SK-N-SH (cell line): Measurements from ENCODE around the gene IL10RB.

Experiments used
- CTCF ChIP-seq: fragments of 200-600 bp; sonication (generic); IDR thresholded peaks from 2 replicates; pipeline ENCODE4 v1.6.1; 2017; ENCODE audit warnings: antibody characterized with exemption, mild to moderate bottlenecking, moderate library complexity
- FOXM1 ChIP-seq: IDR thresholded peaks from 2 replicates; pipeline ENCODE4 v1.4.0; 2012; ENCODE audit warnings: low read depth, mild to moderate bottlenecking
- IRF3 ChIP-seq: fragments of 150-350 bp; IDR thresholded peaks from 2 replicates; pipeline ENCODE4 v1.6.1; 2016; ENCODE audit warnings: mild to moderate bottlenecking, low read depth, low read length
- JUND ChIP-seq: IDR thresholded peaks from 2 replicates; pipeline ENCODE4 v1.4.0; 2012
- NFIC ChIP-seq: IDR thresholded peaks from 2 replicates; pipeline ENCODE4 v1.4.0; 2012; ENCODE audit warnings: borderline replicate concordance
- POLR2AphosphoS5 ChIP-seq: IDR thresholded peaks from 2 replicates; pipeline ENCODE4 v1.6.1; 2012; ENCODE audit warnings: low read depth, low read length
- RCOR1 ChIP-seq: fragments of 150-350 bp; IDR thresholded peaks from 2 replicates; pipeline ENCODE4 v1.6.1; 2017; ENCODE audit warnings: antibody characterized with exemption, low read length
- TAF1 ChIP-seq: IDR thresholded peaks from 2 replicates; pipeline ENCODE4 v1.6.1; 2012; ENCODE audit warnings: low read depth, mild to moderate bottlenecking, low read length, moderate library complexity, borderline replicate concordance
- TEAD4 ChIP-seq: IDR thresholded peaks from 2 replicates; pipeline ENCODE4 v1.4.0; 2012; ENCODE audit warnings: mild to moderate bottlenecking, borderline replicate concordance; ENCODE audit not compliant: insufficient read depth
- YY1 ChIP-seq: IDR thresholded peaks from 2 replicates; pipeline ENCODE4 v1.4.0; 2012; ENCODE audit warnings: low read depth, mild to moderate bottlenecking
- TF ChIP-seq, protein P1 (sequence below): IDR thresholded peaks from 2 replicates; pipeline ENCODE4 v1.6.1; 2012; ENCODE audit warnings: mild to moderate bottlenecking, low read depth, low read length, moderate library complexity
- TF ChIP-seq, protein P2 (sequence below): IDR thresholded peaks from 2 replicates; pipeline ENCODE4 v1.4.0; 2012; ENCODE audit warnings: low read depth, borderline replicate concordance

DNA sequence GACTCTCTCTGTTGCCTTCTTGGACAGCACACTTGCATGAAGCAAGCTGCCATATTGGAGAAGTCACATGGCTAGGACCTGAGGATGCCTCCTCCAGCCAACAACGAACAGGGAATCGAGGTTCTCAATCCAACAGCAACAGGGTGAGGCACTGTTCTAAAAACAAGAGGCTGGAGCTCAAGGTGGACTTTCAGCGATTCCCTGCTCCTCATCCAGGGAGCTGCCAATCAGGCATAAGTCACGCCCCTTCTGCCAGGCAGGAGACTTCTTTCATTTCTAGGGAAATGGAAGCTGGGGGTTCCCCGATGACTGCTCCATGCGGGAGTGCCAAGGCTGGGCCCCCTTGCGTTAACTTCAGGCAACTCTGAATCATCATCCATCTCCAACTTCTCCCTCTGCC lies 35.9 kb downstream of the IL10RB start:
- TF ChIP-seq IRF3 (no peak), POLR2AphosphoS5 (no peak), JUND (no peak), TAF1 (no peak), FOXM1 (no peak), YY1 (no peak), CTCF (no peak), TEAD4 (no peak), NFIC (no peak), RCOR1 (no peak)
- TF ChIP-seq, protein P1, sequence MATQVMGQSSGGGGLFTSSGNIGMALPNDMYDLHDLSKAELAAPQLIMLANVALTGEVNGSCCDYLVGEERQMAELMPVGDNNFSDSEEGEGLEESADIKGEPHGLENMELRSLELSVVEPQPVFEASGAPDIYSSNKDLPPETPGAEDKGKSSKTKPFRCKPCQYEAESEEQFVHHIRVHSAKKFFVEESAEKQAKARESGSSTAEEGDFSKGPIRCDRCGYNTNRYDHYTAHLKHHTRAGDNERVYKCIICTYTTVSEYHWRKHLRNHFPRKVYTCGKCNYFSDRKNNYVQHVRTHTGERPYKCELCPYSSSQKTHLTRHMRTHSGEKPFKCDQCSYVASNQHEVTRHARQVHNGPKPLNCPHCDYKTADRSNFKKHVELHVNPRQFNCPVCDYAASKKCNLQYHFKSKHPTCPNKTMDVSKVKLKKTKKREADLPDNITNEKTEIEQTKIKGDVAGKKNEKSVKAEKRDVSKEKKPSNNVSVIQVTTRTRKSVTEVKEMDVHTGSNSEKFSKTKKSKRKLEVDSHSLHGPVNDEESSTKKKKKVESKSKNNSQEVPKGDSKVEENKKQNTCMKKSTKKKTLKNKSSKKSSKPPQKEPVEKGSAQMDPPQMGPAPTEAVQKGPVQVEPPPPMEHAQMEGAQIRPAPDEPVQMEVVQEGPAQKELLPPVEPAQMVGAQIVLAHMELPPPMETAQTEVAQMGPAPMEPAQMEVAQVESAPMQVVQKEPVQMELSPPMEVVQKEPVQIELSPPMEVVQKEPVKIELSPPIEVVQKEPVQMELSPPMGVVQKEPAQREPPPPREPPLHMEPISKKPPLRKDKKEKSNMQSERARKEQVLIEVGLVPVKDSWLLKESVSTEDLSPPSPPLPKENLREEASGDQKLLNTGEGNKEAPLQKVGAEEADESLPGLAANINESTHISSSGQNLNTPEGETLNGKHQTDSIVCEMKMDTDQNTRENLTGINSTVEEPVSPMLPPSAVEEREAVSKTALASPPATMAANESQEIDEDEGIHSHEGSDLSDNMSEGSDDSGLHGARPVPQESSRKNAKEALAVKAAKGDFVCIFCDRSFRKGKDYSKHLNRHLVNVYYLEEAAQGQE: no peak
- TF ChIP-seq, protein P2, sequence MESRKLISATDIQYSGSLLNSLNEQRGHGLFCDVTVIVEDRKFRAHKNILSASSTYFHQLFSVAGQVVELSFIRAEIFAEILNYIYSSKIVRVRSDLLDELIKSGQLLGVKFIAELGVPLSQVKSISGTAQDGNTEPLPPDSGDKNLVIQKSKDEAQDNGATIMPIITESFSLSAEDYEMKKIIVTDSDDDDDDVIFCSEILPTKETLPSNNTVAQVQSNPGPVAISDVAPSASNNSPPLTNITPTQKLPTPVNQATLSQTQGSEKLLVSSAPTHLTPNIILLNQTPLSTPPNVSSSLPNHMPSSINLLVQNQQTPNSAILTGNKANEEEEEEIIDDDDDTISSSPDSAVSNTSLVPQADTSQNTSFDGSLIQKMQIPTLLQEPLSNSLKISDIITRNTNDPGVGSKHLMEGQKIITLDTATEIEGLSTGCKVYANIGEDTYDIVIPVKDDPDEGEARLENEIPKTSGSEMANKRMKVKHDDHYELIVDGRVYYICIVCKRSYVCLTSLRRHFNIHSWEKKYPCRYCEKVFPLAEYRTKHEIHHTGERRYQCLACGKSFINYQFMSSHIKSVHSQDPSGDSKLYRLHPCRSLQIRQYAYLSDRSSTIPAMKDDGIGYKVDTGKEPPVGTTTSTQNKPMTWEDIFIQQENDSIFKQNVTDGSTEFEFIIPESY: no peak
